IMR-90 (cell line): Measurements from ENCODE around the gene PRODH2. TPM values are rescaled to one million over a fixed set of nuclear protein-coding genes. Genes with fewer than 3 reads are reported as not detected.

Experiments
- ATAC-seq: fragments of 200-7000 bp; cut with Tn5 transposase; 2 replicates; pipeline ENCODE4 v1.9.1; 2020; ENCODE audit warnings: low read depth, mild to moderate bottlenecking, moderate library complexity
- BruUV-seq: library from RNA; stranded (reverse); fragments of 400-500 nt; replicated peaks from 2 replicates; lab custom pipeline; 2021; lab: Mats Ljungman, UMichigan
- CTCF ChIA-PET: fragments of 300-600 bp; formaldehyde crosslinking; extraction: SDS; loops from one replicate; lab custom pipeline; 2021; ENCODE audit warnings: antibody characterized with exemption; lab: Yijun Ruan, JAX
- POLR2A ChIA-PET: fragments of 300-600 bp; sonication (Branson Sonifier 250); formaldehyde crosslinking; loops from one replicate; lab custom pipeline; 2022; ENCODE audit warnings: antibody characterized with exemption; ENCODE audit not compliant: unreplicated experiment; lab: Charles Lee
- DNase-seq: peaks from one replicate; pipeline ENCODE4 v3.0.0; 2013
- H2AFZ ChIP-seq: replicated peaks from 2 replicates; pipeline ENCODE3; 2013; ENCODE audit warnings: low read length, mild to moderate bottlenecking; ENCODE audit not compliant: poor library complexity
- H2AK5ac ChIP-seq: 2 replicates; pipeline ENCODE4 v1.6.1; 2013; ENCODE audit warnings: low read depth, low read length, inconsistent platforms
- H2AK9ac ChIP-seq: replicated peaks from 2 replicates; pipeline ENCODE3; 2013; ENCODE audit warnings: mild to moderate bottlenecking, low read depth, low read length, moderate library complexity; ENCODE audit not compliant: poor library complexity
- H2BK120ac ChIP-seq: 2 replicates; pipeline ENCODE4 v1.6.1; 2013; ENCODE audit warnings: low read depth, low read length, inconsistent platforms
- H2BK15ac ChIP-seq: 3 replicates; pipeline ENCODE4 v1.6.1; 2013; ENCODE audit warnings: low read depth, low read length, inconsistent platforms
- H2BK20ac ChIP-seq: 2 replicates; pipeline ENCODE4 v1.6.1; 2013; ENCODE audit warnings: low read depth, mild to moderate bottlenecking, inconsistent platforms, low read length, moderate library complexity
- H2BK5ac ChIP-seq: 2 replicates; pipeline ENCODE4 v1.6.1; 2013; ENCODE audit warnings: mild to moderate bottlenecking, low read depth, low read length, inconsistent platforms; ENCODE audit not compliant: poor library complexity, severe bottlenecking
- H3K14ac ChIP-seq: replicated peaks from 2 replicates; pipeline ENCODE4 v1.6.1; 2013; ENCODE audit warnings: low read depth, low read length, inconsistent platforms
- H3K18ac ChIP-seq: 2 replicates; pipeline ENCODE4 v1.6.1; 2013; ENCODE audit warnings: low read depth, low read length, control low read depth
- H3K23ac ChIP-seq: 2 replicates; pipeline ENCODE4 v1.6.1; 2013; ENCODE audit warnings: low read depth, low read length, inconsistent platforms
- H3K27ac ChIP-seq: 2 replicates; pipeline ENCODE4 v1.5.1; 2013; ENCODE audit warnings: mild to moderate bottlenecking, control low read depth, low read length; ENCODE audit not compliant: insufficient read depth
- H3K27me3 ChIP-seq: 2 replicates; pipeline ENCODE4 v1.6.1; 2013; ENCODE audit warnings: low read length; ENCODE audit not compliant: control insufficient read depth, insufficient read depth
- H3K36me3 ChIP-seq: 2 replicates; pipeline ENCODE4 v1.6.1; 2013; ENCODE audit warnings: low read length, mixed read lengths; ENCODE audit not compliant: control insufficient read depth, insufficient read depth
- H3K4ac ChIP-seq: 2 replicates; pipeline ENCODE4 v1.6.1; 2013; ENCODE audit warnings: low read depth, low read length, inconsistent platforms
- H3K4me1 ChIP-seq: 2 replicates; pipeline ENCODE4 v1.6.1; 2013; ENCODE audit warnings: low read length, mixed read lengths; ENCODE audit not compliant: control insufficient read depth, insufficient read depth
- H3K4me2 ChIP-seq: 2 replicates; pipeline ENCODE4 v1.6.1; 2013; ENCODE audit warnings: low read depth, mild to moderate bottlenecking, control low read depth, low read length, moderate library complexity
- H3K4me3 ChIP-seq: 2 replicates; pipeline ENCODE4 v1.5.1; 2013; ENCODE audit warnings: low read depth, mild to moderate bottlenecking, control low read depth, low read length, moderate library complexity; ENCODE audit not compliant: insufficient read depth
- H3K56ac ChIP-seq: 2 replicates; pipeline ENCODE4 v1.6.1; 2013; ENCODE audit warnings: low read length, inconsistent platforms; ENCODE audit not compliant: insufficient read depth; ENCODE audit errors: extremely low read depth
- H3K79me1 ChIP-seq, 2 experiments: 2 replicates each; pipeline ENCODE4 v1.6.1; 2013; ENCODE audit warnings: low read length in 2 of 2, inconsistent platforms in 1 of 2, low read depth in 1 of 2
- H3K9ac ChIP-seq: 2 replicates; pipeline ENCODE4 v1.6.1; 2013; ENCODE audit warnings: low read depth, low read length, control low read depth
- H3K9me1 ChIP-seq: 2 replicates; pipeline ENCODE4 v1.6.1; 2013; ENCODE audit warnings: low read length, inconsistent platforms; ENCODE audit not compliant: insufficient read depth
- H3K9me3 ChIP-seq: 2 replicates; pipeline ENCODE4 v1.6.1; 2013; ENCODE audit warnings: low read length; ENCODE audit not compliant: control insufficient read depth, insufficient read depth
- H4K20me1 ChIP-seq: 2 replicates; pipeline ENCODE4 v1.6.1; 2013; ENCODE audit warnings: low read length, inconsistent platforms; ENCODE audit not compliant: insufficient read depth
- H4K5ac ChIP-seq: 2 replicates; pipeline ENCODE4 v1.6.1; 2013; ENCODE audit warnings: mild to moderate bottlenecking, low read depth, low read length, control low read depth
- H4K8ac ChIP-seq, 2 experiments: 2 replicates each; pipeline ENCODE4 v1.6.1; 2013; ENCODE audit warnings: low read depth in 2 of 2, low read length in 2 of 2, control low read depth in 1 of 2, inconsistent platforms in 1 of 2
- H4K91ac ChIP-seq: 2 replicates; pipeline ENCODE4 v1.6.1; 2013; ENCODE audit warnings: low read depth, low read length, inconsistent platforms; ENCODE audit not compliant: insufficient read depth
- CEBPB ChIP-seq: IDR thresholded peaks from 2 replicates; pipeline ENCODE4 v1.6.1; 2012; ENCODE audit warnings: low read depth, low read length, improper control_type of control experiment
- MAZ ChIP-seq: IDR thresholded peaks from 2 replicates; pipeline ENCODE4 v1.6.1; 2012; ENCODE audit warnings: low read depth, mild to moderate bottlenecking, low read length, improper control_type of control experiment, moderate library complexity, borderline replicate concordance
- WGBS, 2 experiments: methylation state at CpG; one replicate each; pipeline versions ENCODE4 v1.1.5 to v1.1.7; 2013; ENCODE audit warnings: missing lambda C conversion rate in 2 of 2; ENCODE audit not compliant: insufficient read length in 1 of 2; ENCODE audit errors: extremely low coverage in 2 of 2; 5-methylcytosine and 5-hydroxymethylcytosine counted together
- dilution Hi-C: fragments of 300-500 bp; cut with HindIII; formaldehyde crosslinking; loops from one replicate; pipeline ENCODE4 v1.14.3; 2018; ENCODE audit warnings: low sequenced_read_pairs; ENCODE audit not compliant: unreplicated experiment
- in situ Hi-C: fragments of 300-500 bp; cut with MboI; formaldehyde crosslinking; loops from 3 replicates; pipeline ENCODE4 v1.14.3; 2019; ENCODE audit warnings: low sequenced_read_pairs, inconsistent platforms, mixed read lengths
- intact Hi-C: fragments of 100-400 bp; cut with micrococcal nuclease; formaldehyde crosslinking; loops from 2 replicates; pipeline ENCODE4 v1.10.0; 2022
- polyA plus RNA-seq, 3 experiments: library from polyadenylated mRNA; depleted of rRNA; stranded (reverse); fragments of >200 nt; gene quantifications; 2 replicates each; pipeline ENCODE4 v1.2.3, GENCODE V29; 2012; ENCODE audit warnings: low replicate concordance in 1 of 3
- total RNA-seq: library from RNA; depleted of rRNA; stranded (reverse); fragments of >200 nt; gene quantifications from 2 replicates; pipeline ENCODE4 v1.2.3, GENCODE V29; 2012

PRODH2 gene
- total and polyA plus RNA-seq, 2 of the 4 experiments (the other 2 are of a cell fraction) = not detected

GRCh38 chr19:35781650-35782049 lies 31.0 kb downstream of the PRODH2 start:
- Histone ChIP-seq H4K8ac (no peak overlapping the region), H2BK15ac (no peak overlapping the region), H3K18ac (no peak overlapping the region), H3K9me3 (no peaks in the 10 kb centered on the region), H3K4ac (no peak overlapping the region), H2AFZ (no peak overlapping the region), H4K5ac (no peak overlapping the region), H3K79me1 (peaks cover 3 to 8% of the 10 kb centered on the region in 2 experiments), H3K9me1 (0 out of 2 replicates have a peak, but pooled peaks cover 2% of the 10 kb centered on the region), H3K4me2 (no peak overlapping the region), H2BK20ac (no peak overlapping the region), H2AK5ac (no peak overlapping the region), H3K56ac (no peak overlapping the region), H3K14ac (no peak overlapping the region), H3K36me3 (peaks cover 16% of the 10 kb centered on the region), H3K4me1 (0 out of 2 replicates have a peak, but pooled peaks cover under 1% of the 10 kb centered on the region), H2AK9ac (no peak overlapping the region), H2BK120ac (no peak overlapping the region), H3K27ac (no peak overlapping the region), H4K20me1 (no peaks in the 10 kb centered on the region), H3K9ac (no peak overlapping the region), H2BK5ac (no peak overlapping the region), H3K23ac (no peak overlapping the region), H3K4me3 (no peak overlapping the region), H4K91ac (no peak overlapping the region), H3K27me3 (no peaks in the 10 kb centered on the region)
- no TSS peak for BruUV-seq
- 86% methylated on average over 1 of the region's 9 CpGs; no CpG with 5 or more reads in 1 of the 2 experiments for WGBS, 2 experiments
- intact Hi-C loops (no loop called here), in situ Hi-C loops (no loop called here), dilution Hi-C loops (no loop called here)
- CTCF ChIA-PET = no interaction called here
- DNase-seq (no peak), ATAC-seq (no peak)
- POLR2A ChIA-PET = no interaction called here
- no peak for TF ChIP-seq MAZ
- TF ChIP-seq CEBPB = no peak
